Activated T-helper 17 cell treated with anti-CD3 and anti-CD28 coated beads, Interleukin-2, amount 50 U/mL, for 72 hours (primary cell): ENCODE measurements around the gene LIN28A. TPM values are rescaled to one million over a fixed set of nuclear protein-coding genes. Genes with fewer than 3 reads are reported as not detected.

Experiments
- ATAC-seq: fragments of 150-1000 bp; cut with Tn5 transposase; replicated peaks from 2 replicates; pipeline ENCODE4 v1.10.0; 2021; ENCODE audit warnings: mild to moderate bottlenecking, moderate library complexity
- H3K27ac Mint-ChIP-seq: one replicate; pipeline ENCODE4 v1.8.0; 2022; ENCODE audit warnings: mixed read lengths
- H3K27me3 Mint-ChIP-seq: one replicate; pipeline ENCODE4 v1.8.0; 2022; ENCODE audit warnings: mixed read lengths
- H3K36me3 Mint-ChIP-seq: one replicate; pipeline ENCODE4 v1.8.0; 2022; ENCODE audit warnings: low read depth, mild to moderate bottlenecking, mixed read lengths
- H3K4me1 Mint-ChIP-seq: one replicate; pipeline ENCODE4 v1.8.0; 2022; ENCODE audit warnings: mixed read lengths
- H3K4me3 Mint-ChIP-seq: one replicate; pipeline ENCODE4 v1.8.0; 2022; ENCODE audit warnings: mild to moderate bottlenecking, mixed read lengths
- H3K9me3 Mint-ChIP-seq: one replicate; pipeline ENCODE4 v1.8.0; 2022; ENCODE audit warnings: mixed read lengths
- total RNA-seq, 2 donors: library from RNA; stranded (reverse); gene quantifications; one replicate each; pipeline ENCODE4 v1.2.3, GENCODE V29; 2022

The LIN28A gene
- total RNA-seq, 2 donors from 2014 or later: not detected

DNA sequence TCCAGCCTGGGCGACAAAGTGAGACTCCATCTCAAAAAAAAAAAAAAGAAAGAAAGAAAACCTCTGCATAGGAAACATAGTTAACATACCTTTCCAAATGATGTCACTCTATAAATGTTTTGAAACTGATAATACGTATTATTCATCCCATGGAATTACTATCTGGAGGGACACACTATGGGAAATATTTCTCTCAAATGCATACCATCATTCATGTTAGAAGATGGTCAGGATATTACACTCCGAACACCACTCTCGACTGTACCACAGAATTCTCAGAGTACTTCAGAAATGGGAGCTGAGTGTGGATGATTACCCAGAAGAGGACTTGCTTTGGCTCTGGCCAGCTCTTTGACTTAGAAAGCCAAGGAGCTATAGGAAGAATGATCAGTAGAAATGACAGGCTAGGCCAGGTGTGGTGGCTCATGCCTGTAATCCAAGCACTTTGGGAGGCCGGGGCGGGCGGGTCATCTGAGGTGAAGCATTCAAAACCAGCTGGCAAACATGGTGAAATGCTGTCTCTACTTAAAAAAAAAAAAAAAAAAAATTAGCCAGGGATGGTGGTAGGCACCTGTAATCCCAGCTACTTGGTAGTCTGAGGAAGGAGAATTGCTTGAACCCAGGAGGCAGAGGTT is 5.2 kb upstream of the LIN28A start:
- Mint-ChIP-seq H3K36me3 (no peaks in the 10 kb centered on the region), H3K27ac (no peak overlapping the region), H3K4me1 (peaks cover 4% of the 10 kb centered on the region), H3K4me3 (no peak overlapping the region), H3K9me3 (no peaks in the 10 kb centered on the region), H3K27me3 (peaks cover 31% of the 10 kb centered on the region)
- no peak for ATAC-seq

DNA sequence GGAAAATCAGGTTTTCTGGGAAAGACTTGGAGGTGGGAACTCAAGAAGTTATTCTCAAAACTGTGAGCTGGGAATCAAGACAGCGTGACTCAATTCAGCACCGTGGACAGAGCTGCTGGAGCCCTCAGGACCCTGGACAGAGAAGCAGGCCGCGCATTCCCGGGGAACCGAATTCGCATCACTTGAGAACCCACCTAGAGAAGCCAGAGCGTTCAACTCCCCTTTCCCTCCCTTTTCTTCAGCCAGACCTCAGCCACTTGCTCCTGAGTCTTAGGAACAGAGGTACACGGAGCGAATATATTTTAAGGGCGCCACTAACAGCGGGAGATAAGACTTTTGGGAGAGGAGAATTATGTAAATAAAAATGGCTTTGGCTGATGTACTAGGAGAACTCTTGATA is 2.0 kb upstream of the LIN28A start:
- Mint-ChIP-seq H3K9me3 (no peaks in the 10 kb centered on the region), H3K27me3 (peaks cover 47% of the 10 kb centered on the region), H3K36me3 (no peaks in the 10 kb centered on the region), H3K27ac (no peak overlapping the region), H3K4me1 (peaks cover 7% of the 10 kb centered on the region), H3K4me3 (peak overlapping the region; percentile 30)
- ATAC-seq: peak; percentile 57

DNA sequence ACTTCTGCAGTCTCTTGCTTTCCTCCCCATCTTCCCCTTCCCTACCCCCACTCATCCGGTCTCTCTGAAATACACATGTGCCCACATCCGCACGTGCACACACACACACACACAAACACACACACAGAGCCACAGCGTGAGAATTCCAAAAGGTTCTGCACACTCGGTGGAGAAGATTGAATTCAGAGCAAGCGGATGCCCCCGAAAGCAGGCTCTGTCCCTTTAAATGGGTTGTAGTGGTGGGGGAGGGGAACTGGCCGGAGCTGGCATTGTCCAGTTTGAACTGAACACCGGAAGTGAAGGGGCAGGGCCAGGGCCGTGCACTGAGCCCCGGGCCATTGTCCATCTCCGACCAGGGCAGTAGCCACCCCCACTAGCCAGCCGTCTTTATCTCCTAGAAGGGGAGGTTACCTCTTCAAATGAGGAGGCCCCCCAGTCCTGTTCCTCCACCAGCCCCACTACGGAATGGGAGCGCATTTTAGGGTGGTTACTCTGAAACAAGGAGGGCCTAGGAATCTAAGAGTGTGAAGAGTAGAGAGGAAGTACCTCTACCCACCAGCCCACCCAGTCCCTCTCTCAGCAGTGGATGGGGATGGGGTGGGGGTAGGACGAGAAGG is 1.3 kb upstream of the LIN28A start:
- Mint-ChIP-seq H3K4me3 (peak overlapping the region; percentile 30), H3K27ac (no peak overlapping the region), H3K9me3 (no peaks in the 10 kb centered on the region), H3K36me3 (no peaks in the 10 kb centered on the region), H3K4me1 (peaks cover 7% of the 10 kb centered on the region), H3K27me3 (peaks cover 50% of the 10 kb centered on the region)
- ATAC-seq: no peak

DNA sequence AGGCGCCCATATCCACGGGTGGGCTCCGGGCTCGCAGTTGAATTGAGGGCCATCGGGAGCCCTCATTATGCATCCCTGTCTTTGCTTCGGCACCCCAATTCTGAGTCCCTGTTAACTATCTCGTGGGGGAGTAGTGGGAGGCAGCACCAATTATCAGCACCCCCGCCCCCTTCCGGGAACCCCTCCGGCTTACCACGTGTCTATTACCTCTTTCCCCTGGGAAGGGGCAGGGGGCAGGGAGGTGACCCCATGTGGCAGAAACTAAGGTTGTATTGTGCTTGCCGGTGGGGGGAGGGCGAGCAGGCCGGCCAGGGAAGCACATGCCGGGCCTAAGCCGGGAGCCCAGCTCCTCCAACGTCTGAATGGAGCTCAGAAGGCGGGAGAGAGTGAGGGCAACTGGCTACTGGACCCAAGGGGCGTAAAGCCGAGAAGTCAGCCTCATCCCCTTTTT is 1.0 kb downstream of the LIN28A start:
- peaks cover 7% of the 10 kb centered on the region for H3K4me1 Mint-ChIP-seq
- no peak overlapping the region for H3K27ac Mint-ChIP-seq
- H3K27me3 Mint-ChIP-seq: peaks cover 50% of the 10 kb centered on the region
- ATAC-seq: no peak
- H3K4me3 Mint-ChIP-seq: no peak overlapping the region
- H3K36me3 Mint-ChIP-seq: no peaks in the 10 kb centered on the region
- H3K9me3 Mint-ChIP-seq: no peaks in the 10 kb centered on the region

DNA sequence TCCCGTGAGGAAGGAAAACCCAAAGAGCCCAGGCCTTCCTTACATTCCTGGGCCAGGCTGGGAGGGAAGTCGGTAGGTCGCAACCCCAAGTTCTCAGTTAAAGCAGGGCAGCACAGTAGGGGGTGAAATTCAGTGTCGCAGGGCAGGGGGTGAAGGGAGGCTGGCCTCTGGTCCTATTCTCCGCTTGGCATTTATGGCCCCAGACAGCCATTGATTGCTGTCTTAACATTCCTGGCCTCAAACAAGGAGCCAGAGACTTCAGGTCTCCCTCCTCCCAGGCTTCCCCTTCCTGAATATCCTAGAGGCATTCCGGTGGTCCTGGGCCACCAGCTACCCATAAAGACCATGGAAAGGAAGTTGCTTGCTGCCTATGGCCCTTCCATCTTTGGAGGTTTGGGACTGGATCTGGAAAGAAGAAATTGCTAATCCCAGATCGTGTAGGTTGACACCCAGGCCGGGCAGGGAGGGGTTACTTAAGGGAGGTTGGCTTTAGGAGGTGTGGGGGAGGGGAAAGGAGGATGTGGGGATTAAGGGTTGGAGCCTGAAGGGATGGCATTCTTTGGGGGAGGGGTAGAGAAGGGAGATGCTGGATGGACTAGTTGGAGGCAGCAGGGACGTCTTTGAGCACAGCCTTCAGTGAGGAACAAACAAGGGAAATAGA is 1.7 kb downstream of the LIN28A start:
- Mint-ChIP-seq H3K27me3 (peaks cover 50% of the 10 kb centered on the region), H3K9me3 (no peaks in the 10 kb centered on the region)

DNA sequence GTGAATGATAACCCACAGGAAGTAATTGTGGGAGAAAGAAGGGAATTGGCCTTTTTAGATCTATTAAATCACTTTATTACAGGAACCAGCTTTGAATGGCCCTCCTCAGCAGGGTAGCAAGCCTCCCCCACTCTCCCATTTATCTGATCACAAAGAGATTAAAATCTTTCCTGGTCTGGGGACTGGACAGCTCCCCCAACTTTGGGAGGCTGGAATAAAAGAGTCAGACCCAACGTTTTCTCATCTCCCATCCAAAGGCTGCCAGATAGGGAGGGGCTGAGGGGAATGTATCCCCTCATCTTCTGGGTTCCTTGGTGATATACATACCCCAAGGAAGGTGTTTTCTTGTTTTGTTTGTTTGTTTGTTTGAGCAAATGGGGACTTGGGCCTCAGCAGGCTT is 2.4 kb downstream of the LIN28A start:
- Mint-ChIP-seq H3K27me3 (peaks cover 50% of the 10 kb centered on the region), H3K4me3 (no peak overlapping the region), H3K36me3 (no peaks in the 10 kb centered on the region), H3K9me3 (no peaks in the 10 kb centered on the region), H3K4me1 (peaks cover 7% of the 10 kb centered on the region), H3K27ac (no peak overlapping the region)
- no peak for ATAC-seq

More for the DNA sequence above, 1.7 kb downstream of the LIN28A start:
- no peak for ATAC-seq
- Mint-ChIP-seq H3K36me3 (no peaks in the 10 kb centered on the region), H3K4me3 (no peak overlapping the region), H3K4me1 (peaks cover 7% of the 10 kb centered on the region), H3K27ac (no peak overlapping the region)

DNA sequence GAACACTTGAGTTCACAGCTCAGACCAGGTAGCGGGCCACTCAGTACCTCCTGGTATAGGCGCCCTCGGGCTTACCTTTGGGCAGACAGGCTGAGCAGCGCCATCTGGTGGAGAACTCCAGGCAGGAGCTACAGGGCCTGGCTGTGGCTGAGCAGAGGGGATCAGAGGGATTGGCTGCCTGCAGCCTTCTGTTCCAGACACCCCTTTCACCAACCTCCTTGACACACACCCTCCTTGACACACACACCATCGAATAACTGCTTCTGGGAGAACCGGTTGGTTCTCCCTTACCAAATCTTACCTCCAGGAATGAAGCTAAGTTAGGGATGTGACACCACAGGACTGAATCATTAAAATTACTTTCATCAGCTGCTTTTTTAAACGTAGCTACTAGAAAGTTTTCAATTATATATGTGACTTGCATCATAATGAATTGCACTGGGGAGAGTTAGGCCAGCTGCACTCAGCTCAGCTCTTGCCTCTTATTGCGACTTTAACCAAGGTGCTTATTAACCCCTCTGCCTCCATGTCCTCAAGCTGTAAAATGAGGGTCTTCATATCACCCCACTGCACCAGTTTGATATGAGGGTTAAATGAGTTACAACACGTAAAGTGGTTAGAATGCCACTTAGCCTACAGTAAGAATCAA is 6.6 kb downstream of the LIN28A start:
- Mint-ChIP-seq H3K4me1 (no peaks in the 10 kb centered on the region), H3K4me3 (no peak overlapping the region), H3K27ac (no peak overlapping the region), H3K9me3 (no peaks in the 10 kb centered on the region), H3K36me3 (no peaks in the 10 kb centered on the region), H3K27me3 (peaks cover 29% of the 10 kb centered on the region)
- peak; percentile 100 for ATAC-seq

DNA sequence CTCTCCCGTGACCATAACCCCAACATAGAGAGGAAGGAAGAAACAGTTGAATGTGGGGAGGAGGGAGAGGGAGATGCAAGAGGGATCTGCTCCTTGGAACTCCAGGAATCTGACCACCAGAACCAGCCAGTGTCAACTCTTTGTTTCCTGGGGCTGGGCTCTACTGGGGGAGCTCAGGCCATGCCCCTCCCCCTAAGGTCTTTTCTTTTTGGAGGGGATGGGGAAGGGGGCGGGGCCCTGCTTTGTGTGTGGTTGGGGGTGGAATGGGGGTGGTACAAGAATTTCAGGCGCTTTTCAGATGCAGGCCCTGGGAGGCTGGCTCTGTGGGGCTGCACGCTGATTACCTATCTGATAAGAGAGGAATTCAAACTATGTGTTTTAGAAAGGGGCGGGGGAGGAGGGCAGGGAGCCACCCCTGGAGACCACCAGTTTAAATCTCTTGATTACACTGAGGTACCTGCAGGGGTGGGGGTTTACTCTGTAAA is 8.3 kb downstream of the LIN28A start:
- Mint-ChIP-seq H3K27ac (no peak overlapping the region), H3K27me3 (peaks cover 16% of the 10 kb centered on the region), H3K9me3 (no peaks in the 10 kb centered on the region), H3K4me3 (no peak overlapping the region), H3K36me3 (no peaks in the 10 kb centered on the region), H3K4me1 (no peaks in the 10 kb centered on the region)
- ATAC-seq: no peak

DNA sequence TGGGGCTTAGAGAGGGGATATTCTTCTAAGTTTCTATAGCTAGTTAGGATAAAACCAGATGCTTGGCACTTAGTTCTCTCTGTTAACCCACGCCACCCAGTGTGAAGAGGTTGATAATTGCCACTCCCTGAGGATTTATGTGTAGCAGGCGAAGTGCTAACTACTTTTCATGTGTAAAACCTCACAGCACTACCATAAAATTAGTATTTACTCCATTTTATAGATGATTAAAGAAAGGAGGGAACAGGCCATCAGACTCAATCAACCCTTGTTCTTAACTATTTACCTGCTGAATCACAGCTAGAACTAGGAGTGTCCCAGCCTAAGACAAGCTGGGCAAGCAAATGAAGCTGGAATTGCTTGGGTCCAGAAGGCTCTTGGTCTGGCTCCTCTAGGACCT is 8.9 kb downstream of the LIN28A start:
- ATAC-seq: no peak
- H3K9me3 Mint-ChIP-seq: no peaks in the 10 kb centered on the region

DNA sequence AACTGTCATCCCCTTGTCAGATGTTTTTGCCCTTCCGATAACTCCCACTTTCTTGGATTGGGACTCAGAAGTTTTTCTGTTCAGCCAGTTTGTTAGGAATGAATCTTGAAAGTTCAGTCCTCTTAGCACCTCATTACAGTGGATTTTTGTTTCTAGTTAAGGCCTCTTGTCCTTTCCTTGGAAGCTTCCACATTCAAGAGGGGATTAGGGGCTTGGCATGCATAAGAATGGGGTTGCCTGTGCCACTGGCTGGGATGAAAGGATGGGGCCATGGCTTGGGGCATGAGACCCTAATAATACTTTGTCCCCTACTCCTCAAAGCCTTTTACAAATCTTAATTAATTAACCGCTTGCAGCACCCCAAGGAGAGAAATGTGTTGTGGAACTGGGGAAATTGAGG is 19.1 kb downstream of the LIN28A start:
- H3K27me3 Mint-ChIP-seq: peaks cover 7% of the 10 kb centered on the region
- no peak overlapping the region for H3K27ac Mint-ChIP-seq
- no peaks in the 10 kb centered on the region for H3K9me3 Mint-ChIP-seq
- peaks cover 16% of the 10 kb centered on the region for H3K36me3 Mint-ChIP-seq
- no peak overlapping the region for H3K4me3 Mint-ChIP-seq
- no peak for ATAC-seq
- H3K4me1 Mint-ChIP-seq: peaks cover 10% of the 10 kb centered on the region

More for the DNA sequence above, 8.9 kb downstream of the LIN28A start:
- no peaks in the 10 kb centered on the region for H3K4me1 Mint-ChIP-seq
- no peaks in the 10 kb centered on the region for H3K36me3 Mint-ChIP-seq
- no peak overlapping the region for H3K27ac Mint-ChIP-seq
- peaks cover 10% of the 10 kb centered on the region for H3K27me3 Mint-ChIP-seq
- no peak overlapping the region for H3K4me3 Mint-ChIP-seq

DNA sequence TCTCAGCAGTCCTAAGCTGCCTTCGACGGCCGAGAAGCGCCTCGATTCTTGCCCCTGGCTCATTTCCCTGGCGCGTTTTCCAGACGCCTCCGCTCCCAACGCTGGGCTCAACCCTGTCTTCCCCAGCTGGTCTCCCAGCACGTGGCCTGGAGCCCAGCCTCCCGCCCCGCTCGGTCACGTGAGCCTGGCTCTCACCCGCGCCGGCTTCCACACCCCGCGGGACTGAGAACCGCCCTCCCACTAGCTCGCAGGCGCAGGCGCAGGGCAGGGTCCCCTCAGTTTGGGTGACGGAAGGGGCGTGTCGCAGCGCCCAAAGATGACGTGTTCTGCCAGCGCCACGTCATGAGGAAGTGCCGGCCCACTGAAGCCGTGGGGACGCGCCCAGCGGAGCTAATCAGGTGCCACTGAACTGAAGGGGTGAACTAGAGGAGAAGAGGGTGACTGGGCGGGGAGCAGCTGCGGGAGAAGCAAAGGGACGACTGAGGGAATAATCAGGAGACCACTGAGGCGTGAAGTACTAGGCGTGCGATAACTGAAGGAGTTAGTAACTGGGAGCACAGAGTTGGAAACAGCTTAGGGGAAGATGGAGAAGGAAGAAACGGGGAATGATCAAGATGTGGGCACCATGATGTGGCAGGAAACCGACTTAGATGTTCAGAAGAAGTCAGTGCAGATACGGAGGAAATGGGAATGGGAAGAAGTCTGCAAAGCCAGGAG is 21.5 kb downstream of the LIN28A start, which contains the start of gene DHDDS:
Gene DHDDS, plus strand, starts transcription at position 343 of the 717 bp plus-strand sequence. CDS start 625 bp downstream, outside the sequence.
- Mint-ChIP-seq H3K27ac (peak within 1 kb of the TSS; percentile 92), H3K4me1 (peaks cover 10% of the 10 kb centered on the region), H3K36me3 (peaks cover 38% of the 10 kb centered on the region), H3K9me3 (no peaks in the 10 kb centered on the region), H3K27me3 (peaks cover 3% of the 10 kb centered on the region), H3K4me3 (peak within 1 kb of the TSS; percentile 92)
- ATAC-seq: peak; percentile 97

DNA sequence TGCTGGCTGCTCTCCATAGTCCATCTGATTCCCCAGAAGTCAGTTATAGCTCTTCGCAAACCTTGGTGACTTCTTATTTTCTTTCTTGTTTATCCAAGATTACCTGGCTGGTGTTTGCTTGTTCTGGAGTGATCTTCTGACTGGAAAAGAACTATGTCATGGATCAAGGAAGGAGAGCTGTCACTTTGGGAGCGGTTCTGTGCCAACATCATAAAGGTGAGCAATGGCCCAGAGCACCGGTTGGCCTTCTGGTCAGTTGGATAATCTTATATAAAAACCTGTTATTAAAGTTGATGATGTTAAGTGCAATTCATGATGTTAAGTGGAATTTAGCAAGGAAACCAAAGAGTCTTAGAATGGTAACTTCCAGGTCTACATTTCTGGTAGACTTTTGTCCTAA is 22.2 kb downstream of the LIN28A start:
- no peak for ATAC-seq
- Mint-ChIP-seq H3K4me1 (peaks cover 10% of the 10 kb centered on the region), H3K27me3 (peaks cover 3% of the 10 kb centered on the region), H3K9me3 (no peaks in the 10 kb centered on the region), H3K27ac (peak overlapping the region; percentile 92), H3K4me3 (peak overlapping the region; percentile 92), H3K36me3 (peaks cover 45% of the 10 kb centered on the region)

DNA sequence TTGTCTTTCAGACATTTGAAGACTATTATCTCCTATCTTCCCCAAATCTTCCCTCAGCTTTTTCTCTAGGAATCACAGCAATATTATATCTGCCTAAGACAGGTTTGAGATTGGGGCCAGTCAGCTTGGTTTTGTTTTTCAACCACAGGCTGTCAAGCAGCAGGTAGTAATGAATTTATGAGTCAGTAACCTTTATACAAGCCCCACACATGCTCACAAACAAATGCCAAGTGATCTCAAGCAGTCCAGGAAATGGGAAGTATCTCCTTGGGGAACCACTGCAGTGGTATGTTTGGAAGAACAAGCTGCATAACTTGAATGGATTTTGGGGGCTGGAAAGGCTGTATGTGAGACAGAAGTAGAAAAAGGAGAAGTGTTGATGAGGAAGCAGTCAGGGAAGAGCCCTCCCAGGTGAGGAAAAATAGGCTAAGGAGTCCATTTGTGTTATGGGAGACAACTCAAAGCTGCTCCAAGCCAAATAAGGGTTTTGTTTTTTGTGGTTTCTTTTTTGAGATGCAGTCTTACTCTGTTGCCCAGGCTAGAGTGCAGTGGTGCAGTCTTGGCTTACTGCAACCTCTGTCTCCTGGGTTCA is 23.6 kb downstream of the LIN28A start:
- Mint-ChIP-seq H3K27me3 (peaks cover 3% of the 10 kb centered on the region), H3K4me1 (peaks cover 10% of the 10 kb centered on the region), H3K9me3 (no peaks in the 10 kb centered on the region), H3K4me3 (peak overlapping the region; percentile 92), H3K27ac (peak overlapping the region; percentile 26), H3K36me3 (peaks cover 59% of the 10 kb centered on the region)
- no peak for ATAC-seq

DNA sequence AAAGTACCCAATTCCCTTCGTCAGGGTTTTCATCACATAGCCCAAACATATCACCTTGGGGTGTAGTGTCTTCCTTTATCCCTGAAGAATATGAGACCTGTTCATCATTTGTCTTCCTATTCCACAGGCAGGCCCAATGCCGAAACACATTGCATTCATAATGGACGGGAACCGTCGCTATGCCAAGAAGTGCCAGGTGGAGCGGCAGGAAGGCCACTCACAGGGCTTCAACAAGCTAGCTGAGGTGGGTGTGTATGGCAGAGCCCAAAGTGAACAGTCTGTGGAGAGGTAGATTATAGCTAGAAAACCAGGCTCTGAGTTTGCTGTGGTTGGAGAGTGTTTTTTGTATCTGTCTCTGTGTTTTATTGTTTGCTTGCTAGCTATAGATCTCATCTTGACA is 27.4 kb downstream of the LIN28A start:
- Mint-ChIP-seq H3K27me3 (no peaks in the 10 kb centered on the region), H3K36me3 (peaks cover 90% of the 10 kb centered on the region), H3K4me3 (no peak overlapping the region), H3K27ac (no peak overlapping the region), H3K4me1 (peaks cover 5% of the 10 kb centered on the region), H3K9me3 (no peaks in the 10 kb centered on the region)
- ATAC-seq: no peak
